SJCRH30 (cell line): ENCODE measurements around the gene SPRR3. TPM values are rescaled to one million over a fixed set of nuclear protein-coding genes. Genes with fewer than 3 reads are reported as not detected.

Experiments
- total RNA-seq: library from RNA; depleted of rRNA; stranded (reverse); fragments of >200 nt; shearing (Covaris generic); gene quantifications from 2 replicates; pipeline ENCODE4 v1.2.3, GENCODE V29; 2014; rRNA removed

SPRR3 gene
- total RNA-seq, 1 experiment from 2014 or later = not detected

Other genes starting within 250 kb of the SPRR3 start
- not detected in 2 replicates for gene KPRP, start 243.7 kb upstream of the SPRR3 start, total RNA-seq
- gene LCE1F, start 226.6 kb upstream of the SPRR3 start, total RNA-seq = not detected in 2 replicates
- gene LCE1E, start 215.5 kb upstream of the SPRR3 start, total RNA-seq = not detected in 2 replicates
- gene LCE1D, start 205.0 kb upstream of the SPRR3 start, total RNA-seq = not detected in 2 replicates
- not detected in 2 replicates for gene LCE1C, start 195.1 kb upstream of the SPRR3 start, total RNA-seq
- not detected in 2 replicates for gene LCE1B, start 189.8 kb upstream of the SPRR3 start, total RNA-seq
- gene LCE1A, start 174.3 kb upstream of the SPRR3 start, total RNA-seq = not detected in 2 replicates
- not detected in 2 replicates for gene LCE6A, start 158.9 kb upstream of the SPRR3 start, total RNA-seq
- not detected in 2 replicates for gene LCE7A, start 141.8 kb upstream of the SPRR3 start, total RNA-seq
- gene SMCP, start 123.4 kb upstream of the SPRR3 start, total RNA-seq = not detected in 2 replicates
- not detected in 2 replicates for gene IVL, start 93.2 kb upstream of the SPRR3 start, total RNA-seq
- gene SPRR5, start 54.5 kb upstream of the SPRR3 start, total RNA-seq = not detected in 2 replicates
- not detected in 2 replicates for gene SPRR4, start 31.1 kb upstream of the SPRR3 start, total RNA-seq
- not detected in 2 replicates for gene SPRR1A, start 17.7 kb upstream of the SPRR3 start, total RNA-seq
- not detected in 2 replicates for gene SPRR1B, start 29.5 kb downstream of the SPRR3 start, total RNA-seq
- not detected in 2 replicates for gene SPRR2D, start 39.4 kb downstream of the SPRR3 start, total RNA-seq
- gene SPRR2A, start 55.8 kb downstream of the SPRR3 start, total RNA-seq = not detected in 2 replicates
- not detected in 2 replicates for gene SPRR2B, start 69.9 kb downstream of the SPRR3 start, total RNA-seq
- gene SPRR2E, start 92.8 kb downstream of the SPRR3 start, total RNA-seq = not detected in 2 replicates
- not detected in 2 replicates for gene SPRR2F, start 111.8 kb downstream of the SPRR3 start, total RNA-seq
- not detected in 2 replicates for gene SPRR2G, start 149.1 kb downstream of the SPRR3 start, total RNA-seq
- not detected in 2 replicates for gene LELP1, start 201.7 kb downstream of the SPRR3 start, total RNA-seq
- not detected in 2 replicates for gene PRR9, start 215.8 kb downstream of the SPRR3 start, total RNA-seq